ENCODE results near the gene SLC29A2.
A peak's percentile ranks its signal among the peaks of the same experiment; 100 is the strongest.

SLC29A2 gene

DNA sequence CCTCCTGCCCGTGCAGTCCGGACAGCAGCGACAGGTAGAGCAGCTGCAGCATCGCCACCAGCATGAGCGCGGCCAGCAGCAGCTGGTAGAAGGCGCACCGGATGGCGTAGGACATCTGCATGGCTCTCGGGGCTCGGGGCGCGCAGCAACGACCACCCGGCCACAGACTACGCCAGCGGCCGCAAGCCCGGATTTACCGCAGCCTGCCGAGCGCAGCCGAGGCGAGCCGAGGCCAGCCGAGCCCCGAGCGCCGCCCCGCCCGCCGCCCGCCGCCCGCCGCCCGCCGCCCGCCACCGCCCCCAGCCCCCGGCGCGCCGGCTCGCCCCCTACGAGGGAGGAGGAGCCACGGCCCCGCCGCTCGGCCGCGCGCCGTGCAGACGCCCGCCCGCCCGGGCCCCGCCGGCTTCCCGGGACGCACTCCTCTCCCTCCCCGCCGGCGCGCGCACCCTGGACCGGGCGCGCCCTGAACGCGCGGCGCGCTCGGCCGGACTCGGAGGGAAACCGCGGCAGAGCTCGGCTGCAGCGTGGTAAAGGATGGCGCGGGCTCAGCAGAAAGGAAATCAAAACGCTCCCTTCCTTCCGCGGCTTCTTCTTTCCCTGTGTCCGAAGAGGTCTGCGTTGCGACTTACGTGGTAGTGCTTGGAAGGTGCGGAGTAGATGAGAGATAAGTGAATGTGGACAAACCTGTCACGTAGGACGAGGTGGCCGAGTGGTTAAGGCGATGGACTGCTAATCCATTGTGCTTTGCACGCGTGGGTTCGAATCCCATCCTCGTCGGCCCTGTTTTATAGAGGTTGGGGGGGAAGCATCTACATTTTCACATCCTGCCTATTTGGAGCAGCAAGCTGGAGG lies 23.9 kb downstream of the SLC29A2 start, which contains the start of gene B4GAT1 (continued):
- TF ChIP-seq, protein P1, sequence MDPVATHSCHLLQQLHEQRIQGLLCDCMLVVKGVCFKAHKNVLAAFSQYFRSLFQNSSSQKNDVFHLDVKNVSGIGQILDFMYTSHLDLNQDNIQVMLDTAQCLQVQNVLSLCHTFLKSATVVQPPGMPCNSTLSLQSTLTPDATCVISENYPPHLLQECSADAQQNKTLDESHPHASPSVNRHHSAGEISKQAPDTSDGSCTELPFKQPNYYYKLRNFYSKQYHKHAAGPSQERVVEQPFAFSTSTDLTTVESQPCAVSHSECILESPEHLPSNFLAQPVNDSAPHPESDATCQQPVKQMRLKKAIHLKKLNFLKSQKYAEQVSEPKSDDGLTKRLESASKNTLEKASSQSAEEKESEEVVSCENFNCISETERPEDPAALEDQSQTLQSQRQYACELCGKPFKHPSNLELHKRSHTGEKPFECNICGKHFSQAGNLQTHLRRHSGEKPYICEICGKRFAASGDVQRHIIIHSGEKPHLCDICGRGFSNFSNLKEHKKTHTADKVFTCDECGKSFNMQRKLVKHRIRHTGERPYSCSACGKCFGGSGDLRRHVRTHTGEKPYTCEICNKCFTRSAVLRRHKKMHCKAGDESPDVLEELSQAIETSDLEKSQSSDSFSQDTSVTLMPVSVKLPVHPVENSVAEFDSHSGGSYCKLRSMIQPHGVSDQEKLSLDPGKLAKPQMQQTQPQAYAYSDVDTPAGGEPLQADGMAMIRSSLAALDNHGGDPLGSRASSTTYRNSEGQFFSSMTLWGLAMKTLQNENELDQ (tag by site-specific recombination; IDR thresholded peaks at IDR 0.05; ENCODE audit: low read depth) = no peak
- TF ChIP-seq ZNF433 (tag by site-specific recombination; IDR thresholded peaks at IDR 0.05; ENCODE audit: low read depth) = no peak
- TF ChIP-seq ZNF112 (tag by site-specific recombination; IDR thresholded peaks at IDR 0.05) = no peak
- TF ChIP-seq, protein P2, sequence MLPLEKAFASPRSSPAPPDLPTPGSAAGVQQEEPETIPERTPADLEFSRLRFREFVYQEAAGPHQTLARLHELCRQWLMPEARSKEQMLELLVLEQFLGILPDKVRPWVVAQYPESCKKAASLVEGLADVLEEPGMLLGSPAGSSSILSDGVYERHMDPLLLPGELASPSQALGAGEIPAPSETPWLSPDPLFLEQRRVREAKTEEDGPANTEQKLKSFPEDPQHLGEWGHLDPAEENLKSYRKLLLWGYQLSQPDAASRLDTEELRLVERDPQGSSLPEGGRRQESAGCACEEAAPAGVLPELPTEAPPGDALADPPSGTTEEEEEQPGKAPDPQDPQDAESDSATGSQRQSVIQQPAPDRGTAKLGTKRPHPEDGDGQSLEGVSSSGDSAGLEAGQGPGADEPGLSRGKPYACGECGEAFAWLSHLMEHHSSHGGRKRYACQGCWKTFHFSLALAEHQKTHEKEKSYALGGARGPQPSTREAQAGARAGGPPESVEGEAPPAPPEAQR (tag by site-specific recombination; IDR thresholded peaks at IDR 0.05) = peak; percentile 88; the same call in 1 of the 2 replicates
- TF ChIP-seq, protein P3, sequence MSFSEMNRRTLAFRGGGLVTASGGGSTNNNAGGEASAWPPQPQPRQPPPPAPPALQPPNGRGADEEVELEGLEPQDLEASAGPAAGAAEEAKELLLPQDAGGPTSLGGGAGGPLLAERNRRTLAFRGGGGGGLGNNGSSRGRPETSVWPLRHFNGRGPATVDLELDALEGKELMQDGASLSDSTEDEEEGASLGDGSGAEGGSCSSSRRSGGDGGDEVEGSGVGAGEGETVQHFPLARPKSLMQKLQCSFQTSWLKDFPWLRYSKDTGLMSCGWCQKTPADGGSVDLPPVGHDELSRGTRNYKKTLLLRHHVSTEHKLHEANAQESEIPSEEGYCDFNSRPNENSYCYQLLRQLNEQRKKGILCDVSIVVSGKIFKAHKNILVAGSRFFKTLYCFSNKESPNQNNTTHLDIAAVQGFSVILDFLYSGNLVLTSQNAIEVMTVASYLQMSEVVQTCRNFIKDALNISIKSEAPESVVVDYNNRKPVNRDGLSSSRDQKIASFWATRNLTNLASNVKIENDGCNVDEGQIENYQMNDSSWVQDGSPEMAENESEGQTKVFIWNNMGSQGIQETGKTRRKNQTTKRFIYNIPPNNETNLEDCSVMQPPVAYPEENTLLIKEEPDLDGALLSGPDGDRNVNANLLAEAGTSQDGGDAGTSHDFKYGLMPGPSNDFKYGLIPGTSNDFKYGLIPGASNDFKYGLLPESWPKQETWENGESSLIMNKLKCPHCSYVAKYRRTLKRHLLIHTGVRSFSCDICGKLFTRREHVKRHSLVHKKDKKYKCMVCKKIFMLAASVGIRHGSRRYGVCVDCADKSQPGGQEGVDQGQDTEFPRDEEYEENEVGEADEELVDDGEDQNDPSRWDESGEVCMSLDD (tag by site-specific recombination; IDR thresholded peaks at IDR 0.05) = 0 out of 2 replicates have a peak, but pooled peaks have one; percentile 29
- no peak for TF ChIP-seq ZNF558 (tag by site-specific recombination; IDR thresholded peaks at IDR 0.05)
- no peak for TF ChIP-seq ZBTB1 (tag by site-specific recombination; IDR thresholded peaks at IDR 0.05)
- TF ChIP-seq ZNF140 (tag by site-specific recombination; IDR thresholded peaks at IDR 0.05) = no peak
- TF ChIP-seq, protein P4, sequence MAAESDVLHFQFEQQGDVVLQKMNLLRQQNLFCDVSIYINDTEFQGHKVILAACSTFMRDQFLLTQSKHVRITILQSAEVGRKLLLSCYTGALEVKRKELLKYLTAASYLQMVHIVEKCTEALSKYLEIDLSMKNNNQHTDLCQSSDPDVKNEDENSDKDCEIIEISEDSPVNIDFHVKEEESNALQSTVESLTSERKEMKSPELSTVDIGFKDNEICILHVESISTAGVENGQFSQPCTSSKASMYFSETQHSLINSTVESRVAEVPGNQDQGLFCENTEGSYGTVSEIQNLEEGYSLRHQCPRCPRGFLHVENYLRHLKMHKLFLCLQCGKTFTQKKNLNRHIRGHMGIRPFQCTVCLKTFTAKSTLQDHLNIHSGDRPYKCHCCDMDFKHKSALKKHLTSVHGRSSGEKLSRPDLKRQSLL (tag by site-specific recombination; IDR thresholded peaks at IDR 0.05) = no peak
- TF ChIP-seq ZNF266 (tag by site-specific recombination; IDR thresholded peaks at IDR 0.05; ENCODE audit: low read depth) = no peak
- TF ChIP-seq, protein P5, sequence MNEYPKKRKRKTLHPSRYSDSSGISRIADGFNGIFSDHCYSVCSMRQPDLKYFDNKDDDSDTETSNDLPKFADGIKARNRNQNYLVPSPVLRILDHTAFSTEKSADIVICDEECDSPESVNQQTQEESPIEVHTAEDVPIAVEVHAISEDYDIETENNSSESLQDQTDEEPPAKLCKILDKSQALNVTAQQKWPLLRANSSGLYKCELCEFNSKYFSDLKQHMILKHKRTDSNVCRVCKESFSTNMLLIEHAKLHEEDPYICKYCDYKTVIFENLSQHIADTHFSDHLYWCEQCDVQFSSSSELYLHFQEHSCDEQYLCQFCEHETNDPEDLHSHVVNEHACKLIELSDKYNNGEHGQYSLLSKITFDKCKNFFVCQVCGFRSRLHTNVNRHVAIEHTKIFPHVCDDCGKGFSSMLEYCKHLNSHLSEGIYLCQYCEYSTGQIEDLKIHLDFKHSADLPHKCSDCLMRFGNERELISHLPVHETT (tag by site-specific recombination; IDR thresholded peaks at IDR 0.05) = peak; percentile 48; the same call in 1 of the 2 replicates
- TF ChIP-seq ZNF555 (tag by site-specific recombination; conservative IDR thresholded peaks at IDR 0.05) = no peak
- peak; percentile 71 for TF ChIP-seq SCRT2 (tag by site-specific recombination; IDR thresholded peaks at IDR 0.05)
- TF ChIP-seq ZFP69B (tag by site-specific recombination; IDR thresholded peaks at IDR 0.05) = peak; percentile 71
- peak; percentile 65 for TF ChIP-seq ZNF629 (tag by site-specific recombination; IDR thresholded peaks at IDR 0.05)
- 0 out of 2 replicates have a peak, but pooled peaks have one; percentile 70 for TF ChIP-seq REPIN1 (tag by site-specific recombination; IDR thresholded peaks at IDR 0.05; ENCODE audit: low read depth)
- no peak; the same call in 1 of the 2 replicates for TF ChIP-seq ZNF561 (tag by site-specific recombination; IDR thresholded peaks at IDR 0.05; ENCODE audit: borderline replicate concordance)
- no peak for TF ChIP-seq ZNF610 (tag by site-specific recombination; IDR thresholded peaks at IDR 0.05; ENCODE audit: borderline replicate concordance)
- TF ChIP-seq, protein P6, sequence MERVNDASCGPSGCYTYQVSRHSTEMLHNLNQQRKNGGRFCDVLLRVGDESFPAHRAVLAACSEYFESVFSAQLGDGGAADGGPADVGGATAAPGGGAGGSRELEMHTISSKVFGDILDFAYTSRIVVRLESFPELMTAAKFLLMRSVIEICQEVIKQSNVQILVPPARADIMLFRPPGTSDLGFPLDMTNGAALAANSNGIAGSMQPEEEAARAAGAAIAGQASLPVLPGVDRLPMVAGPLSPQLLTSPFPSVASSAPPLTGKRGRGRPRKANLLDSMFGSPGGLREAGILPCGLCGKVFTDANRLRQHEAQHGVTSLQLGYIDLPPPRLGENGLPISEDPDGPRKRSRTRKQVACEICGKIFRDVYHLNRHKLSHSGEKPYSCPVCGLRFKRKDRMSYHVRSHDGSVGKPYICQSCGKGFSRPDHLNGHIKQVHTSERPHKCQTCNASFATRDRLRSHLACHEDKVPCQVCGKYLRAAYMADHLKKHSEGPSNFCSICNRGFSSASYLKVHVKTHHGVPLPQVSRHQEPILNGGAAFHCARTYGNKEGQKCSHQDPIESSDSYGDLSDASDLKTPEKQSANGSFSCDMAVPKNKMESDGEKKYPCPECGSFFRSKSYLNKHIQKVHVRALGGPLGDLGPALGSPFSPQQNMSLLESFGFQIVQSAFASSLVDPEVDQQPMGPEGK (tag by site-specific recombination; IDR thresholded peaks at IDR 0.05) = peak; percentile 84
- no peak for TF ChIP-seq ZNF837 (tag by site-specific recombination; IDR thresholded peaks at IDR 0.05)
- TF ChIP-seq, protein P7, sequence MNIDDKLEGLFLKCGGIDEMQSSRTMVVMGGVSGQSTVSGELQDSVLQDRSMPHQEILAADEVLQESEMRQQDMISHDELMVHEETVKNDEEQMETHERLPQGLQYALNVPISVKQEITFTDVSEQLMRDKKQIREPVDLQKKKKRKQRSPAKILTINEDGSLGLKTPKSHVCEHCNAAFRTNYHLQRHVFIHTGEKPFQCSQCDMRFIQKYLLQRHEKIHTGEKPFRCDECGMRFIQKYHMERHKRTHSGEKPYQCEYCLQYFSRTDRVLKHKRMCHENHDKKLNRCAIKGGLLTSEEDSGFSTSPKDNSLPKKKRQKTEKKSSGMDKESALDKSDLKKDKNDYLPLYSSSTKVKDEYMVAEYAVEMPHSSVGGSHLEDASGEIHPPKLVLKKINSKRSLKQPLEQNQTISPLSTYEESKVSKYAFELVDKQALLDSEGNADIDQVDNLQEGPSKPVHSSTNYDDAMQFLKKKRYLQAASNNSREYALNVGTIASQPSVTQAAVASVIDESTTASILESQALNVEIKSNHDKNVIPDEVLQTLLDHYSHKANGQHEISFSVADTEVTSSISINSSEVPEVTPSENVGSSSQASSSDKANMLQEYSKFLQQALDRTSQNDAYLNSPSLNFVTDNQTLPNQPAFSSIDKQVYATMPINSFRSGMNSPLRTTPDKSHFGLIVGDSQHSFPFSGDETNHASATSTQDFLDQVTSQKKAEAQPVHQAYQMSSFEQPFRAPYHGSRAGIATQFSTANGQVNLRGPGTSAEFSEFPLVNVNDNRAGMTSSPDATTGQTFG (tag by site-specific recombination; IDR thresholded peaks at IDR 0.05; ENCODE audit: borderline replicate concordance) = 0 out of 2 replicates have a peak, but pooled peaks have one; percentile 52
- no peak for TF ChIP-seq ZNF830 (tag by site-specific recombination; IDR thresholded peaks at IDR 0.05; ENCODE audit: low read depth)
- TF ChIP-seq ZFHX2 (tag by site-specific recombination; conservative IDR thresholded peaks at IDR 0.05) = peak; percentile 69

Data from HEK293 (cell line).